Activated naive CD8-positive, alpha-beta T cell treated with anti-CD3 and anti-CD28 coated beads for 36 hours (primary cell): ENCODE results near the gene RASSF7. TPM values are rescaled to one million over a fixed set of nuclear protein-coding genes. Genes with fewer than 3 reads are reported as not detected.
A peak's percentile ranks its signal among the peaks of the same experiment; 100 is the strongest.

Experiments used
- DNase-seq: peaks from one replicate; pipeline ENCODE4 v3.0.0; 2021
- H3K27ac Mint-ChIP-seq: one replicate; pipeline ENCODE4 v1.8.0; 2022; ENCODE audit warnings: mild to moderate bottlenecking, moderate library complexity, mixed read lengths
- H3K27me3 Mint-ChIP-seq: one replicate; pipeline ENCODE4 v1.8.0; 2022; ENCODE audit warnings: mild to moderate bottlenecking, mixed read lengths
- H3K36me3 Mint-ChIP-seq: one replicate; pipeline ENCODE4 v1.8.0; 2021; ENCODE audit warnings: mild to moderate bottlenecking, mixed read lengths
- H3K4me1 Mint-ChIP-seq: one replicate; pipeline ENCODE4 v1.8.0; 2021; ENCODE audit warnings: mixed read lengths
- H3K4me3 Mint-ChIP-seq: one replicate; pipeline ENCODE4 v1.8.0; 2022; ENCODE audit warnings: mild to moderate bottlenecking, moderate library complexity, mixed read lengths
- H3K9me3 Mint-ChIP-seq: one replicate; pipeline ENCODE4 v1.8.0; 2022; ENCODE audit warnings: mixed read lengths
- total RNA-seq, 2 experiments: library from RNA; stranded (reverse); gene quantifications; one replicate each; pipeline ENCODE4 v1.2.3, GENCODE V29; 2021

RASSF7 gene
- total RNA-seq, 2 experiments from 2014 or later: 9.8 to 11.5 TPM

GRCh38 chr11:577611-577894 lies 16.8 kb downstream of the RASSF7 start:
- Mint-ChIP-seq H3K27ac (peak overlapping the region; percentile 86), H3K9me3 (no peaks in the 10 kb centered on the region), H3K27me3 (peaks cover 12% of the 10 kb centered on the region), H3K4me1 (peaks cover 48% of the 10 kb centered on the region), H3K4me3 (peak overlapping the region; percentile 93), H3K36me3 (peaks cover 24% of the 10 kb centered on the region)
- no peak for DNase-seq

GRCh38 chr11:578276-579035 lies 17.7 kb downstream of the RASSF7 start:
- Mint-ChIP-seq H3K27me3 (peaks cover 12% of the 10 kb centered on the region), H3K9me3 (no peaks in the 10 kb centered on the region), H3K27ac (peak overlapping the region; percentile 62), H3K4me3 (peak overlapping the region; percentile 93), H3K36me3 (peaks cover 24% of the 10 kb centered on the region), H3K4me1 (peaks cover 48% of the 10 kb centered on the region)
- DNase-seq: no peak

GRCh38 chr11:579830-580601 lies 19.2 kb downstream of the RASSF7 start:
- Mint-ChIP-seq H3K27ac (no peak overlapping the region), H3K4me3 (no peak overlapping the region), H3K9me3 (no peaks in the 10 kb centered on the region), H3K4me1 (peaks cover 37% of the 10 kb centered on the region), H3K36me3 (peaks cover 29% of the 10 kb centered on the region), H3K27me3 (peaks cover 3% of the 10 kb centered on the region)
- DNase-seq: no peak

- no peak overlapping the region for H3K27ac Mint-ChIP-seq
Observed at GRCh38 chr11:581342-581741, 20.6 kb downstream of the RASSF7 start.

GRCh38 chr11:581752-582151 lies 21.0 kb downstream of the RASSF7 start:
- no peak for DNase-seq
- H3K9me3 Mint-ChIP-seq: no peaks in the 10 kb centered on the region
- no peak overlapping the region for H3K27ac Mint-ChIP-seq
- no peak overlapping the region for H3K4me3 Mint-ChIP-seq
- H3K36me3 Mint-ChIP-seq: peaks cover 33% of the 10 kb centered on the region
- H3K27me3 Mint-ChIP-seq: no peaks in the 10 kb centered on the region
- H3K4me1 Mint-ChIP-seq: peaks cover 42% of the 10 kb centered on the region

More at GRCh38 chr11:581342-581741, 20.6 kb downstream of the RASSF7 start:
- H3K27me3 Mint-ChIP-seq: no peaks in the 10 kb centered on the region
- H3K9me3 Mint-ChIP-seq: no peaks in the 10 kb centered on the region
- H3K4me1 Mint-ChIP-seq: peaks cover 39% of the 10 kb centered on the region
- DNase-seq: no peak
- H3K4me3 Mint-ChIP-seq: peak overlapping the region; percentile 12
- H3K36me3 Mint-ChIP-seq: peaks cover 30% of the 10 kb centered on the region

GRCh38 chr11:584287-584686 lies 23.5 kb downstream of the RASSF7 start:
- Mint-ChIP-seq H3K4me3 (no peak overlapping the region), H3K36me3 (peaks cover 21% of the 10 kb centered on the region), H3K9me3 (no peaks in the 10 kb centered on the region), H3K27ac (peak overlapping the region; percentile 29), H3K27me3 (no peaks in the 10 kb centered on the region), H3K4me1 (peaks cover 38% of the 10 kb centered on the region)
- DNase-seq: no peak

- Mint-ChIP-seq H3K4me3 (no peak overlapping the region), H3K9me3 (no peaks in the 10 kb centered on the region), H3K36me3 (peaks cover 28% of the 10 kb centered on the region), H3K4me1 (peaks cover 21% of the 10 kb centered on the region), H3K27ac (peak overlapping the region; percentile 100), H3K27me3 (no peaks in the 10 kb centered on the region)
- DNase-seq: no peak
Observed at GRCh38 chr11:586376-587316, 25.9 kb downstream of the RASSF7 start.

GRCh38 chr11:587546-587945 lies 26.8 kb downstream of the RASSF7 start:
- H3K27me3 Mint-ChIP-seq: no peaks in the 10 kb centered on the region
- DNase-seq: no peak
- H3K4me3 Mint-ChIP-seq: no peak overlapping the region
- no peaks in the 10 kb centered on the region for H3K9me3 Mint-ChIP-seq
- peaks cover 21% of the 10 kb centered on the region for H3K4me1 Mint-ChIP-seq
- H3K27ac Mint-ChIP-seq: peak overlapping the region; percentile 100
- peaks cover 29% of the 10 kb centered on the region for H3K36me3 Mint-ChIP-seq

GRCh38 chr11:587978-588380 lies 27.2 kb downstream of the RASSF7 start:
- DNase-seq: peak; percentile 77
- H3K27me3 Mint-ChIP-seq: no peaks in the 10 kb centered on the region
- H3K9me3 Mint-ChIP-seq: no peaks in the 10 kb centered on the region
- H3K4me1 Mint-ChIP-seq: peaks cover 21% of the 10 kb centered on the region
- H3K27ac Mint-ChIP-seq: peak overlapping the region; percentile 100
- peaks cover 30% of the 10 kb centered on the region for H3K36me3 Mint-ChIP-seq
- peak overlapping the region; percentile 82 for H3K4me3 Mint-ChIP-seq

GRCh38 chr11:589798-590197 lies 29.0 kb downstream of the RASSF7 start:
- Mint-ChIP-seq H3K4me1 (peaks cover 21% of the 10 kb centered on the region), H3K36me3 (peaks cover 29% of the 10 kb centered on the region), H3K27ac (peak overlapping the region; percentile 39), H3K27me3 (no peaks in the 10 kb centered on the region), H3K4me3 (no peak overlapping the region), H3K9me3 (no peaks in the 10 kb centered on the region)
- DNase-seq: no peak

GRCh38 chr11:590997-591396 lies 30.2 kb downstream of the RASSF7 start:
- no peaks in the 10 kb centered on the region for H3K27me3 Mint-ChIP-seq
- H3K4me1 Mint-ChIP-seq: peaks cover 21% of the 10 kb centered on the region
- no peak for DNase-seq
- H3K9me3 Mint-ChIP-seq: no peaks in the 10 kb centered on the region
- H3K36me3 Mint-ChIP-seq: peaks cover 32% of the 10 kb centered on the region
- H3K27ac Mint-ChIP-seq: peak overlapping the region; percentile 34
- H3K4me3 Mint-ChIP-seq: no peak overlapping the region

- peaks cover 39% of the 10 kb centered on the region for H3K36me3 Mint-ChIP-seq
- H3K27me3 Mint-ChIP-seq: no peaks in the 10 kb centered on the region
- H3K4me3 Mint-ChIP-seq: no peak overlapping the region
- no peaks in the 10 kb centered on the region for H3K9me3 Mint-ChIP-seq
- peaks cover 9% of the 10 kb centered on the region for H3K4me1 Mint-ChIP-seq
- no peak for DNase-seq
- H3K27ac Mint-ChIP-seq: no peak overlapping the region
Observed at GRCh38 chr11:592501-592900, 31.7 kb downstream of the RASSF7 start.

GRCh38 chr11:592918-593317 lies 32.1 kb downstream of the RASSF7 start:
- no peak overlapping the region for H3K27ac Mint-ChIP-seq
- no peak for DNase-seq
- no peak overlapping the region for H3K4me3 Mint-ChIP-seq
- peaks cover 39% of the 10 kb centered on the region for H3K36me3 Mint-ChIP-seq
- H3K9me3 Mint-ChIP-seq: no peaks in the 10 kb centered on the region
- H3K27me3 Mint-ChIP-seq: no peaks in the 10 kb centered on the region
- peaks cover 4% of the 10 kb centered on the region for H3K4me1 Mint-ChIP-seq

GRCh38 chr11:593347-593746 lies 32.6 kb downstream of the RASSF7 start:
- H3K36me3 Mint-ChIP-seq: peaks cover 35% of the 10 kb centered on the region
- H3K9me3 Mint-ChIP-seq: no peaks in the 10 kb centered on the region
- H3K4me1 Mint-ChIP-seq: peaks cover under 1% of the 10 kb centered on the region
- no peak for DNase-seq
- no peak overlapping the region for H3K27ac Mint-ChIP-seq
- no peaks in the 10 kb centered on the region for H3K27me3 Mint-ChIP-seq
- no peak overlapping the region for H3K4me3 Mint-ChIP-seq

GRCh38 chr11:595400-595799 lies 34.6 kb downstream of the RASSF7 start:
- no peak overlapping the region for H3K27ac Mint-ChIP-seq

More at GRCh38 chr11:595400-595799, 34.6 kb downstream of the RASSF7 start:
- DNase-seq: no peak
- Mint-ChIP-seq H3K36me3 (peaks cover 23% of the 10 kb centered on the region), H3K9me3 (no peaks in the 10 kb centered on the region), H3K4me3 (no peak overlapping the region), H3K4me1 (no peaks in the 10 kb centered on the region), H3K27me3 (no peaks in the 10 kb centered on the region)
